ENCODE measurements around the gene ASB18.

- TF ChIP-seq CTCF (IDR thresholded peaks at IDR 0.05; ENCODE audit: low read depth, low read length) (no peak), EZH2phosphoT487 (IDR thresholded peaks at IDR 0.05; ENCODE audit: low read depth) (no peak)
These were observed 31.3 kb upstream of the ASB18 start for GRCh38 chr2:236295481-236295880.

Data from OCI-LY3 (cell line).